GM21825 (cell line): ENCODE results near the gene SECISBP2.
"Not testable (repeated sequence)": the region's sequence is repeated elsewhere in the genome, so short reads cannot be mapped to it uniquely, and the experiment has no call there.

Source experiments
- ATAC-seq: cut with Tn5 transposase; IDR thresholded peaks from one replicate; pipeline ENCODE4 v1.9.1; 2021; ENCODE audit warnings: mild to moderate bottlenecking, moderate library complexity; ENCODE audit not compliant: unreplicated experiment

SECISBP2 gene

DNA sequence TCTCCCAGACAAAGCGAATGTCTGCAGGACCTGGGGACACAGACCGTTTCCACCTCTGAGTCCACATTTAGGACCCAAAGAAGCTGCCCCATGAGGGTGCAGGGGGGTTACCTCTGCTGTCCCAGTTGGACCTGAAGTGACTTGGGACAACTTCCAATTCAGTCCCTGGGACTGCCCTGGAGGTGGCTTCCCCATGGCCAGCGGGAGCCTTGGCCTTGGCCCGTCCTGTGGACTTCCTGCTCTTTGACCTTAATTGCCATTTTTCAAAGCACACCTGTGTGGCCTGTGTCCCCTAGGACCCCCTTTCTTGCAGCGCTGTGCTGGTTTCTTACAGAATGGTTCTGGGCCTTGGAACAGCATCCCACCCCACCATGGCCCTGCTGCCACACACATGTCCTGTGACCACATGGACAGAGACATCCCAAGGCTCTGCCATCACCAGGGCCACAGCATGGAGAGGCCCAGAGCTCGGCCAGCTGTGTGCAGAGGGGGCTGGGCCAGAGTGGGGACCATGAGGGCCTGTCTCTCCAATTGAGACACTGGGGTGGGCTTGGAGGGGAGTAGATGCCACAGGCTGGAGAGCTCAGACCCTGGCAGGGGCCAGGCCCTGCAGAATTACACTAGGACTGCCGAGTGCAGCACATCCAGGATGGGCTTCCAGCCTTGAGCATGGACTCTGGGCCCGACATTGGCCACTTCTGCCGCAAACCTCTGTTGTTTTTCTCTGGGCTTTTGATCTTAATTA is 45.8 kb downstream of the SECISBP2 start:
- no peak for ATAC-seq

DNA sequence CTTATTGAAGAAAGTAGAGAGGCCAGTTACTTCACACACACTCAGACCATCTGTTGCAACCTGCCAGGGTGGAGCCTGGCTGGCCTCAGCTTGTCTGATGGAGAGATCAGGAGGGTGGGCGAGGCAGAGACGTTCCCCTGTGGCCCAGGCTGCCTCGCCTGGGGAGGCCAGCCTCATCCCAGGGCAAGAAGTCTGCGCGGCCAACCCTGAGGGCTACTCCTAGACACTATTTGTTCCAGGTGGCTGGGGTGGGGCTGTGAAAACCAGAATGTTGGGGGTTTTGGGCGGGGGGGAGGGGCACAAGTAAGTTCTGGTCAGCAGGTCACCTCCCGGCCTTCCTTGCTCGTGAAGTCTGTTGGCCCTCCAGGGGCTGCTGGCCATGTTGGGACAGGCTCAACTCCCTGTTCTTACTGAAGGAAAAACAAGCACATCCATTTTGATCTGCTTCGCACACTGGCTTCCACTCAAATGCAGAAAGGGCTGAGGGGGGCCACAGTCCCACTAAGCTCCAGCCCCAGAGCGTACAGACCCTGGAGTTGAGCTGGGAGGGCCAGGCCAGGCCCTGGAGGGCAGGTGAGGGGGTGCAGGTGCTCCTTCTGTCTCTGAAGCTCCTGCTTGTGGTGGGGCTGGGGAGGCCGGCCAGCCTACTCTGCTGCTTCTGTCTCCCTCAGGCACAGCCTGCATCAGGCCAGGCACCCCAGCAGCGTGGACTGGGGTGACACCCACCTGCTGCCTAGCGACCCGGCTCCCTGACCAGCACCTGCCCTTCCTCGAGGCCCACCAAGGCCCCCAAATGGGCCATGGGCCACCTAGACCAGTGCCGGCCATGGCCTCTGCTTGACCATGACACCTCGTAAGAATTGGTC is 46.6 kb downstream of the SECISBP2 start:
- no peak for ATAC-seq

DNA sequence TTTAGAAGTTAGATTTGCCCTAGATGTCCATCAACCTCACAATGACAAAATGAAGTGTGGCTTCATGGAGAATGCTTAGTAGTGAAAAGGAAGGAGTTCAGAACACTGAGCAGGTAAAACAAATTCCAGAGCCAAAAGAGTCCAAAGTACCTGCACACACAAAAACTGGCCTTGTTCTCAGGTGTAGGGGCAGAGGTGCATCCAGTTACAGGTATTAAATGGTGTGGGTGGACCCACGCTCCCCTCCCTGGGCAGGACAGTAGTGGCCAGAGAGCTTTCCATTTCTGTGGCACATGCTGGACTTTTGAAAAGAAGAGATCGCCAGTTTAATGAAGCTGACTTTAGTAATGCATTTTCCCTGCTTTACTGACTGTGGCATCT is 47.2 kb downstream of the SECISBP2 start:
- no peak for ATAC-seq

DNA sequence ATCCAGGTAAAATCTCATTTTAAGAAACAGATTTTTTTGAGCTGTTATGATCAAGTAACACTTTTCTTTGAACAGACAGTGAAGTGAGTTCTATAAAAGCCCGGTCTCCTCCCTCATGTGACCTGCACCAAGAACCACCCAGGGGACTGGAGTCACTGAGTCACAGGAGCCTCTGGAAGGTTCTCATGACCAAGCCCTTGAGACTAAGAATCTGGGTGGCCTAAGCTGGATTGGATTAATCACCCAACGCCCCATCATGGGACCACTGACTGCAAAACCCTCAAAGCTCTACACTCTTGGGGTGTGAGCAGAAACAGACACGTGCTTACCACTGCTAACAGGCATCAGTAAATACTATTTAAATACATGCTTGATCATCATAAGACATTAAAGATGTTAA is 48.4 kb downstream of the SECISBP2 start:
- no peak for ATAC-seq

DNA sequence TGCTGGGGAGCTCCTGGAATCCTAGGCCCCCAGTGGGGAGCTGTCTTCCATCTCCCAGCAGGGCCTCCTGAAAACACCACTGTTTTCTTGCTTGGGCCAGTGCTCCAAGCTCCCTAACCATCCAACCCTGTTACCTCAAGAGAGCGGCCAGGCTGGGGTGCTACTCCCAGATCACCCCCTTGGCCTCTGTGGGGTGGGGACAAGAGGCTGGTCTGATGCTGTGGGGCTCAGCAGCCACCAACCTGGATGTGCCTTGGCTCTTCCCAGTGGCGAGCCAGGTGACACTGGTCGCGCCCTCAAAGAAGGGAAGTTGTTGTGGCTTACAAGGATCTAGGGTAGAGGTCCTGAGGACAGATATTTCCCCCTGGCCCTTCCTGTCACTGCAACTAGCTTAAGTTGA is 49.0 kb downstream of the SECISBP2 start:
- no peak for ATAC-seq

DNA sequence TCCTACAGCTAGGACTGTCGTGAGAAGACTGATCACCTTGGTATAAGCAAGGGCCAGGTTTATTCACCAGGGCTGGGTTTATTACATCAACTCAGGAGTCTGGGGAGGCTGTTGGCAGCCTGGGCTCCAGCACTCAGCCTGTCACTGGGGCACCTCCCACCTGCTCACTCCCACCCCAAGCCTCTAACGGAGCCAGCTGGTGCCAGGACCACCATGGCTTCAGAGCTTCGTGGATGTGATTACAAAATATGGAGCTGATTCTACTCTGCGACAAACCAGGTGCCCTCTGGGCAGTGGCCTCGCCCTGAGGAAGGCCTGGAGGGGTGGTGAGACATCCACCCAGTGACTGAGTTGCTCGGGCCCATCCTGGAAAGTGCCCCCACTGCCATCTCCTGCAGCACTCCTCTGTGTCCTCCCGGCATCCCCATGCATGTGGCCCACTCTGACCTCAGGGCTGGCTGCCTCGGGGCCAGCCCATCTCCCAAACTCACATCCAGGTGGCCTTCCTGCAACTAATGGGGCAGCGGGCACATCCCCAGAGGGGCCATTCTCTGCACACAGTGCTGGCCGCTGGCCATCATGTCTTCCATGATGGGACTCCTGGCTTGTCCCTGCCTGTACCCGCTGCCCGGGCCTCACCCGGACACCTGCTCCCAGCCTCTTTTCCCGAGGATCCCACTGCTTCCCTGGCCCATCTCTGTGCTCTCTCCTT is 49.6 kb downstream of the SECISBP2 start:
- ATAC-seq, result no peak

DNA sequence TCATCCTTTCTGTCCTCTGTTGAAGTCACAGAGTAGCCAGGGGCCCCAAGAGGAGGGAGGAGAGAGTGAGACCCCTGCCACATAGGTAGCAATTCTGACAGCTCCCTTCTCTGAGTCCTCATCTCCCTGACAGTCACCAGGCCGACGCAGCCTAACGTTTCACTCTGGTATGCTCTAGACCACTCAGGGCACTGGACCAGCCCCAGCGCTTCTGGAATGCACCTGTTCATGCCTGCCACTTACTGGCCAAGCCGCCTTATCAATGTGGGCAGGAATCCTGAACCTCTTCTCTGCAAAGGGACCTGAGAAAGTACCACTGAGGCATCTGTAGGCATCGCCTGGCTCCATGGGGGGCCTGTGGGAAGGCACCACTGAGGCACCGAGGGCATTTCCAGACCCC is 50.2 kb downstream of the SECISBP2 start:
- no peak for ATAC-seq

DNA sequence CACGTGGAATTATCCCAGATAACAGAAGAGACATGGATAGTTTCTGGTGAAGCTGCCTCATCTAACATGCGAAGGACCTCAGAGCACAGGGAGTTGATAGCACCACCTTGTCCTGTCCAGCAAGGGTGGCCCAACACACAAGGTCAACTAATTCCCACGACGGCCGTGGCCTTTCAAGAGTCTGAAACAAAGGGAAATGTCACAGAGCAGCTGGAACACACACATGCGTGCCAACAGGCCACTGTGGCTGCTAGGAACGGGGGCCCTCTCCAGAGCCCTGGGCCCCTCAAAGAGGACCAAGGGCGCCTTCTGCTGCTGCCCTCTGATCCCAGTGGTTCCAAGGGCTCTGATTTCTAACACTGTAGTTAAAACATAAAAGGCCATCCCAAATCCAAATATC is 50.7 kb downstream of the SECISBP2 start:
- no peak for ATAC-seq

DNA sequence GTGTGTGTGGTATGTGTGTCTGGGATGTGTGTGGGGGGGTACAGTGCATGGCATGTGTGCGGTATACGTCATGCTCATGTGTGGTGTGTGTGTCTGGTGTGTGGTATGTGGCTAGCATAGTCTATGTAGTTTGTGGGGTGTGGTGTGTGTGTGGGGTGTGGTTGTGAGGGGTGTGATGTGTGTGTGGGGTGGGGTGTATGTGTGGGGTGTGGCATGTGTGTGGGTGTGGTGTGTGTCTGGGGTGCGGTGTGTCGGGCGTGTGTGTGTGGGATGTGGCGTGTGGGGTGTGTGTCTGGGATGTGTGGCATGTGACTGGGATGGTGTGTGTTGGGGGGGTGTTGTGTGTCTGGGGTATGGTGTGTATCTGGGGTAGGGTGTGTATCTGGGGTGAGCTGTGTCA is 52.3 kb downstream of the SECISBP2 start:
- ATAC-seq, result no peak

DNA sequence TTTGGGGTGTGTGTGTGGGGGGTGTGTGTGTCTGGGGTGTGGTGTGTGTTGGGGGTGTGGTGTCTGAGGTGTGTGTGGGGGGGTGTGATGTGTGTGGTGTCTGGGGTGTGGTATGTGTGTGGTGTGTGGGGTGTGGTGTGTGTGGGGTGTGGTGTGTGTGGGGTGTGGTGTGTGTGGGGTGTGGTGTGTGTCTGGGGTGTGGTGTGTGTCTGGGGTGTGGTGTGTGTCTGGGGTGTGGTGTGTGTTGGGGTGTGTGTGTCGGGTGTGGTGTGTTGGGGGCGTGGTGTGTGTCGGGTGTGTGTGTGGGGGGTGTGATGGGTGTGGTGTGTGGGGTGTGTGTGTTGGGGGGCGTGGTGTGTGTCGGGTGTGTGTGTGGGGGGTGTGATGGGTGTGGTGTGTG is 53.5 kb downstream of the SECISBP2 start:
- not testable (repeated sequence) for ATAC-seq

DNA sequence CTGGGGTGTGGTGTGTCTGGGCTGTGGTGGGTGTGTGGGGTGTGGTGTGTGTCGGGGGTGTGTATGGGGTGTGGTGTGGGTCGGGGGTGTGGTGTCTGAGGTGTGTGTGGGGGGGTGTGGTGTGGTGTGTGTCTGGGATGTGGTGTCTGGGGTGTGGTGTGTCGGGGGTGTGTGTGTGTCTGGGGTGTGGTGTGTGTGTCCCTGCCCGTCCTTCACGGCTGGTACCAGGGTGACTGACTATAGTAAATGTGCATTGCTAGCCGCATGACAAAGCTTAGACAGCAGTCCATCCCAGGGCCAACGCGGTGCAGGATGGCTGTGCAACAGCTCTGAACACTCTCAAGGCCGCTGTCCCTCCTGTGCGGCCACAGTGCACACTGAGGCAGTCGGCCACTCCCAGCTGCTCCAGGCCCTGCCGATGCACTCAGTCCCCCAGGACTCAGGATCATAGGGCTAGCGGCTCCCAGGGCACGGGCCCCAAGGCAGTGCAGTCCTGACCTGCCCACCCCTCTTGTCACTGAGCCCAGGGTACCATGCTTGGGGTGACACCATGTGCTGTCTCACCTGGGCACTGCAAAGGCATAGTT is 54.0 kb downstream of the SECISBP2 start:
- ATAC-seq, result no peak

DNA sequence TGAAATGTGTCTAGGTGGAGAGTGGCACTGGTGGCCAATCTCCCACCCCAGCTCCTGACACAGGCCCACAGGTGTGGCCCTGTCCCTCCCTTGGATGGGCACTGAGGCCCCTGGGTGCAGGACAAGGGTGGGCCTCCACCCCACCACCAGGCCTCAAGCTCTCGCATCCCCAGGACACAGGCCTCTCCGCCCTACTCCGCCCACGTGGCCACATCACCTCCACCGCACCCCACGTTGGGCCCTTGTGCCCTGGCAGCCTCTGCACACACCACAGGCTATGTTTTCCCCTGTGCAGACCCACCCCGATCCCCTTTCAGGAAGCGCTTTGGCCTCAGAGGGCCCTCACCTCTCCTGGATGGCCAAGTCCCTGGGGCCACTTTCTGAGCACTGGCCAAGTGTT is 54.7 kb downstream of the SECISBP2 start:
- ATAC-seq, result no peak

DNA sequence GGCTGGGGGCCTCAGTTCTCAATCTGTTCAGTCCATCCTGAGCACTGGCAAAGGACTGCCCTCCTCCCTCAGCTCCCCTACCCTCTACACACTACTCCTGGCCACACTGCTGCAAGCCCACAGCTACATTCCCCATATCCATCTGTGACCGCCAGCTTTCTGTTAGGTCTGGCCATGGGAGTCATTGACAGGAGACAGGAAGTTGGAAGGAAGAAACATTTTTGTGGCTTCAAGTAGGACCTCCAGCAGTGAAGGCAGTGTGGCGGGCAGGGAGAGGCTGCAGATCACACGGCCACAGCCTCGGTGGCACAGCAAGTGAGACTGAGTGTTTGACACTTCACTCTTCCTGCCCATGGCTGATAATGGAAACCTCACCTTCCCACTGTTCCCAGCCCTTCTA is 55.9 kb downstream of the SECISBP2 start:
- ATAC-seq, result no peak

DNA sequence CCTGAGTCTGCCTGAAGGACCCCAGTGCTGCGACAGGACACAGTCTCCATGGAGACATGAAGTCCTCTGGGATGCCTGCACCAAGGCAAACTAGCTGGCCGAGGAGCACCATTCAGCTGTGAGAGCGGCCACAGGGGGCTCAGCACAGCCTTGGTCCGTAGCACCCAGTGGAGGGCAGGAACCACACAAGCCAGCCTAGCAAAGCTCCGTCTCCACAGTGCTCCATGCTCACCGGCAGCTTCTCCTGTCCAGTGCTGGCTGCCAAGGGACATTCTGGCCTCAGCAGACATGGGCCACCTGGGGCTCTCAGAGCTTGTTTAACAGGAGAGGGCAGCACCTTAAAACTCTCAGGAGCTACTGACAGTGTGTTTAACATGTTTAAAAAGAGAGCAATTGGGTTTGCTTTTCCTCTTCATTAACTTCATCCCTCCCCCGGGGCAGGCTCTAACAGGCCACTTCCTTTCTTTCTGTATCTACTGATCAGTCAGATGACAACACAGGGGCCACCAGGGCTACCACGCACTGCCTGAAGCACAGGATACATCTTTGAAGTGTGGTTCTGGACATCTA is 57.0 kb downstream of the SECISBP2 start:
- peak; percentile 76 for ATAC-seq

DNA sequence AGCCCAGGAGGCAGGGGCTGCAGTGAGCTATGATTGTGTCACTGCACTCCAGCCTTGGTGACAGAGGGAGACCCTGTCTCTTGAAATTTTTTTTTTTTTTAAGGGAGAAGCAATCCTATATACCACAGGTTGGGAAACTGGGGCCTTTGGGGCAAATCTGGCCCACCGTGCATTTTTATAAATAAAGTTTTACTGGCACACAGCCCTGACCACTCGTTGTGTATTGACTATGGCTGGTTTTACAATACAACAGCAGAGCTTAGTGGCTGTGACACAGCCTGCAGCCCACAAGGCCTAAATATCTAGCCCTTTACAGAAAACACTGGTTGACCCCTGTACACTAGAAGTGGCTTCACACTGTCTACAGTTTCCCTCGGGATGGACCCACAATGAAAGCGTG is 58.0 kb downstream of the SECISBP2 start:
- ATAC-seq, result no peak

DNA sequence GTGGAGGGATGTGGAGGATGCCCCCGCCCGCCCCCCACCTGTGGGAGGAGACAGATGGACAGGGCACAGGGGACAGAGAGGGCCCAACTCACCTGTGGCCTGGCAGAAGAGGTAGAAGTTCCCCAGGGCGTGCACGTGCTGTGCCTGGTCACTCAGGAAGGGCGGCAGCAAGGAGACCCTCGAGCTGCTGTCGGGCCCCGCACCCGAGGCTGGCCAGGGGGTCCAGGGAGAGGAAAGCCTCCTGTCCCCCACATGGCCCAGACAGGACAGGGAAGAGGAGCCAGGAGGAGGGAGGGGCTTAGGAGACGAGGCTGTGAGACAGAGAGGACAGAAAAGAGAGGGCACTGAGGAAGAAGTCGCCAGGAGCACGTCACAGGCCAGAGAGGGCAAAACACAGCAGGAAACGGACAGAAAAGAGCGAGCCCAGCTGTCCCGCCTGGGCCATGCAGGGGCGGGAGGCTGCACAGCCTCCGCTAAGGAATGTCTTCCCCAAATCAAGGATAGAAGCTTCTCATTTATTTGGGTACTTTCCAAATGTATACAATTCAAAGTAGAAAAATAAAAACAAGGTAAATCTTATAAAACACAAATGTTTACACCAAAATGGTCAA is 58.5 kb downstream of the SECISBP2 start:
- no peak for ATAC-seq

DNA sequence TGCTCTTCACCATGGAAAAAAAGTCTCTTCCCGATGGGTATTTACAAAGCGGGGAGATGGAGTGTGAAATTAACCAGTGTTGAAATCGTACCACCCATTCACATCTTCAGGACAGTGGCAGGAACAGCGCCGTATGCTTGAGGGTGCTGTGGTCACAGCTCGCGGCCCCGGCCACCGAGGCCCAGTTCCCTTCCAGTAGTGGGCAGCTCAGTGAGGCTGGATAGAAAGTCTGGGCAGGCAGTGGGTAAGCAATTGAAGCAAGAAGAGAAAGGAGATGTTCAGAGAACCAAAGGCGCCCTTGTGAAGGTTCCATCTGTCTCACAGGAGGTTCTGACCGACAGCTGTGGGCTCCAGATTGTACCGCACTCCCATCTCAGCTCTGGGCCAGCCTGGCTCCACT is 59.1 kb downstream of the SECISBP2 start:
- ATAC-seq, result no peak

DNA sequence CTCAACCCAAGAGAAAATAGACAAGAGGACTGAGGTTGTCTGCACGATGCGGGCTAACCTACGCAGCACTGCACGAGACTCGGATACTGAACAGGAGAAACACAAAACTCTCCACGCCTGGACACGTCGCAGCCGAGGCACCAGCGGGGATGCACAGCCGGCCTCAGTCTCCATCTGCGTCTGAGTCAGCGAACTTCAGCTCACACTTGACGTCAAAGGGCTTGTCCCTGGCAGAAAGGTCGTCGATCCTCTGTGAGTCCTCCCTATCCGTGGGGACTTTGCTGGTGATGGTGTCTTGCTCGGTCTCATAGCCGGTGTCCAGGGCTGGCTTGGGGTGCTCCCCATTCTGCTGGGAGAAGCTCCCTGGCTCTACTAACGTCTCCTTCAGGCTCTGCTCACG is 60.2 kb downstream of the SECISBP2 start:
- ATAC-seq, result no peak

DNA sequence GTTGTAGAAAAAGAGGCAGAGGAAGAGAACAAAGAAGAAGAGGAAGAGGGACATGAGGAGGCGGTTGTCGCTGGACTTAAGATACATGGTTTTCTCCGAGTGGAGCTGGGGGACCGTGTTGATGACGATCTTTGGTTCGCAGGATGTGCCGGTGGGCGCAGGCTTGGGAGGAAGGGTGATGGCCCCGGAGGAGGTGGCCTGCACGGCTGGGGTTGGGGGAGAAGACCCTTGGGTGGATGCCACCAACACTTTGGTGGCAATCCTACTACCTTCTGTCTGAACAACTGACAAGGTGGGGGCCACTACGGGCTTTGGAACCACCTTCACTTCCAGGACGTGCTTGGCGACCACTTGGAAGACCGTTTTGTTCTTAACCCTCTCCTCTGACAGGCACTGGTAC is 60.7 kb downstream of the SECISBP2 start:
- no peak for ATAC-seq

DNA sequence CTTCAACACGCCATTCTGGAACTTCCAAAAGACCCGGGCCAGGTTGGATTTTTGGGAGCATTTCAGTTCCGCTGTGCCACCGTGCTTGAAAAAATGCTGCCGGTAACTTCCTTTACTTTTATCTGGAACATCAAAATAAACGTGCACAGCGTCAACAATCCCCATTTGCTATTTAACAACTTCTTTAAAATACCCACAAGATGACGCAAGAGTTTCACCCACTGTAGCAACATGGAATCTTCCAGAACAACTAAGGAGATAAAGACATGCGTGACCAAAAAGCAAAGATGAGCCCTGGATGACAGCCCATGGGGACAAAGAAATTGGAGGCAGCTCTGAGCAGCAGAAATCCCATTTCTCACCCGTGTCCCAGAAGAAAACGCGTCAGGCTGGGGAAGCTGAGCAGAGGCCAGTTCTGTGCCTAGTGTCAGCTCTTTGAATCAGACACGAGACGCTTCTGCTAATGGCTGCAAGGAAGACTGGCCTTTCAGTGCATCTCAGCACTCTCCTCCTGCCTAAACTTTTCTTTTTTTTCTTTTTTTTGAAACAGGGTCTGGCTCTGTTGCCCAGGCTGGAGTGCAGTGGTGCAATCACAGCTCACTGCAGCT is 61.3 kb downstream of the SECISBP2 start:
- ATAC-seq, result no peak
